ENCODE results near the gene LINGO1.

GRCh38 chr15:77681362-77681761 is 48.6 kb upstream of the LINGO1 start:
- TF ChIP-seq TAF1 (IDR thresholded peaks at IDR 0.05; ENCODE audit: low read depth, low read length) (no peak), POLR2A (IDR thresholded peaks at IDR 0.05; ENCODE audit: low read depth, low read length) (no peak), POLR2AphosphoS5 (IDR thresholded peaks at IDR 0.05; ENCODE audit: low read depth, low read length) (no peak), SPI1 (IDR thresholded peaks at IDR 0.05; ENCODE audit: low read depth, low read length) (no peak), POU2F2 (IDR thresholded peaks at IDR 0.05; ENCODE audit: low read depth, low read length) (no peak), PAX5 (IDR thresholded peaks at IDR 0.05; ENCODE audit: insufficient read depth, low read length, severe bottlenecking) (no peak)
